ENCODE measurements around the gene BCL2L2. TPM values are rescaled to one million over a fixed set of nuclear protein-coding genes. Genes with fewer than 3 reads are reported as not detected.
A peak's percentile ranks its signal among the peaks of the same experiment; 100 is the strongest.

BCL2L2 gene
- total and polyA plus RNA-seq, 2 donors from 2014 or later, result 35.6 to 43.6 TPM

DNA sequence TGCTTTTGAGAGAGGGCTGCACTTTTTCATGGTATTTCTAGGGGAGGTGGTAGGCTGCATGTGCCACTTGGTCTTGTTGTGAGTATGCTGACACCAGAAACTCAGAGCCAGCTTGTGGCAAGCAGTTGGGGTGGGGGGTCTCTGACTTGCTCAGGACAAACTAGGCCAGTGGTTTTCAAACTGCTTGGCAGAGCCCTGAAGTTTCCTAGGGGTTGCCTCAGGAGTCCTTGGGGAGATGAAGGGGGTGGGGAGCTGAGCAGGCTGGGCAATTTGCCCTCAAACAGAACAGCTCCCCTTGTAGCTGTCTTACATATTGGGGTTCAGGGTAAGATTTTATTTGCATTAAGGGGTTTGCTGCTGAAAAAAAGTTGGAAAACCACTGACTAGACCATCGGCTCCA, 3.9 kb downstream of the BCL2L2 start:
- Histone ChIP-seq H3K9me3 (ENCODE audit: control insufficient read depth in 2 of 3, insufficient read depth in 1 of 3, low read length in 3 of 3) (no peaks in the 10 kb centered on the region), H3K36me3 (ENCODE audit: control insufficient read depth in 2 of 3, insufficient read depth in 3 of 3, low read length in 3 of 3) (peaks cover 2 to 32% (median 16%) of the 10 kb centered on the region in 3 donors), H3K27ac (ENCODE audit: low read depth in 2 of 2, low read length in 2 of 2) (no peak overlapping the region), H3K4me1 (ENCODE audit: control insufficient read depth in 2 of 3, insufficient read depth in 2 of 3, low read depth in 1 of 3, low read length in 3 of 3) (peaks cover 0 to 26% (median 20%) of the 10 kb centered on the region in 3 donors), H3K4me3 (ENCODE audit: low read length in 3 of 3) (no peak overlapping the region), H3K9ac (ENCODE audit: low read length in 3 of 3) (no peak overlapping the region), H3K27me3 (ENCODE audit: control insufficient read depth, insufficient read depth, low read length) (no peaks in the 10 kb centered on the region)
- DNase-seq (no peak), FAIRE-seq (no peak)
- intact Hi-C loops (cut with DNase I), result no loop called here
- TF ChIP-seq, protein P1, sequence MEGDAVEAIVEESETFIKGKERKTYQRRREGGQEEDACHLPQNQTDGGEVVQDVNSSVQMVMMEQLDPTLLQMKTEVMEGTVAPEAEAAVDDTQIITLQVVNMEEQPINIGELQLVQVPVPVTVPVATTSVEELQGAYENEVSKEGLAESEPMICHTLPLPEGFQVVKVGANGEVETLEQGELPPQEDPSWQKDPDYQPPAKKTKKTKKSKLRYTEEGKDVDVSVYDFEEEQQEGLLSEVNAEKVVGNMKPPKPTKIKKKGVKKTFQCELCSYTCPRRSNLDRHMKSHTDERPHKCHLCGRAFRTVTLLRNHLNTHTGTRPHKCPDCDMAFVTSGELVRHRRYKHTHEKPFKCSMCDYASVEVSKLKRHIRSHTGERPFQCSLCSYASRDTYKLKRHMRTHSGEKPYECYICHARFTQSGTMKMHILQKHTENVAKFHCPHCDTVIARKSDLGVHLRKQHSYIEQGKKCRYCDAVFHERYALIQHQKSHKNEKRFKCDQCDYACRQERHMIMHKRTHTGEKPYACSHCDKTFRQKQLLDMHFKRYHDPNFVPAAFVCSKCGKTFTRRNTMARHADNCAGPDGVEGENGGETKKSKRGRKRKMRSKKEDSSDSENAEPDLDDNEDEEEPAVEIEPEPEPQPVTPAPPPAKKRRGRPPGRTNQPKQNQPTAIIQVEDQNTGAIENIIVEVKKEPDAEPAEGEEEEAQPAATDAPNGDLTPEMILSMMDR (IDR thresholded peaks at IDR 0.05; ENCODE audit: borderline replicate concordance, extremely low read depth, insufficient read depth), result no peak

DNA sequence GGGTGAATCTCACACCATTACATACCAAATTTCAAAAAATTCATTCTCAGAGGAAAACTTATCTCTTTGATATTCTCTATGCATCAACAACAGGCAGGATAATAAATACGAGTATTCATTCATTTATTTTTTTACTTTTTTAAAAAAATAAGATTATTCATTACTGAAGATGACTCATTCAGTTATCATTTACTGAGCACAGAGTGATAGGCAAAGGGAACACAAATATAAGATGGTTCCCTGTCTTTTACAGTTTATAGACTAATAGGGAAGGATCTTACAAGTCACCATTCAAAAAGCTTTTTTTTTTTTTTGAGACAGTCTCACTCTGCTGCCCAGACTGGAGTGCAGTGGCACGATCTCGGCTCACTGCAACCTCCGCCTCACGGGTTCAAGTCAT, 9.7 kb downstream of the BCL2L2 start:
- DNase-seq (no peak), FAIRE-seq (no peak)
- Histone ChIP-seq H3K27ac (ENCODE audit: low read depth in 2 of 2, low read length in 2 of 2) (no peak overlapping the region), H3K4me1 (ENCODE audit: control insufficient read depth in 2 of 3, insufficient read depth in 2 of 3, low read depth in 1 of 3, low read length in 3 of 3) (peaks cover 0 to 5% (median 0%) of the 10 kb centered on the region in 3 donors), H3K27me3 (ENCODE audit: control insufficient read depth, insufficient read depth, low read length) (no peaks in the 10 kb centered on the region), H3K4me3 (ENCODE audit: low read length in 3 of 3) (no peak overlapping the region), H3K36me3 (ENCODE audit: control insufficient read depth in 2 of 3, insufficient read depth in 3 of 3, low read length in 3 of 3) (peaks cover 0 to 3% (median 0%) of the 10 kb centered on the region in 3 donors), H3K9ac (ENCODE audit: low read length in 3 of 3) (no peak overlapping the region), H3K9me3 (ENCODE audit: control insufficient read depth in 2 of 3, insufficient read depth in 1 of 3, low read length in 3 of 3) (no peaks in the 10 kb centered on the region)
- TF ChIP-seq, protein P1 (IDR thresholded peaks at IDR 0.05; ENCODE audit: borderline replicate concordance, extremely low read depth, insufficient read depth), result no peak
- intact Hi-C loops (cut with DNase I), result no loop called here

DNA sequence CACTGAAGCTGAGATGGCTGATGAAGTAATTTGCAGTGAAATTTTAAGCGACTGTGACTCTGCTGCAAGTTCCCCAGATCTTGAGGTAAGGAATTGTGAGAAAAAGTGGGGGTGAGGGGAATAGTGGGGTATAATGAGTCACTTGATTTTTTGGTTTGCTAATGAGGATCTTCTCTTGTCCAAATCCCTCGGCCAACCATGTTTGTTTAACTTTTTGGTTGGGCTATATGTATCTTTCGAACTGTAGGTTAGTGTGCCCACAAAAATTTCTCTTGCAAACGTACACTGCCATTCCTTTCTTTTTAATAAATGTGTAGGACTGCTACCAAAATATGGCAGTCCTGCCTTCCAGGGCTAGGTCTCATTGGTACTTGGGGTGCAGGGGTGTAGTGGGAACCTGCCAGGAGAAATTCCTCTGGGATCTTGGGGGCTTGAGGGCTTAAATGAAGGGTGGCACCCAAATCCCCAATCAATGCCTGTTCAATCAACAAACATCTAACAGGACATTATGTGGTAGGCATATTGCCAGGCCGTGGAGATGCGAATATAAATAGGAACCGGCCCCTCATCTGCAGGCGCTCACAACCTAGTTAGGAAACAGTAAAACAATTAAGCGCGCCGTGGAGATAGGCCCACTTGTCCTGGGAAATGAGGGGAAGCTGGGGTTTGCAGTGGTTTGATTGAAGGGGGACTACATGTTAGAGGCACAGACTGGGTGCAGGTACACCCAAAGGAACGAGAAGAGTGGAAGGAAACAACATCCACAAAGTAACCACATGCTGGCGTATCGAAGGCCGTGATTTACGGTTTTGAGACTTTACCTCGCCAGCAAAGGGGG, 13.3 kb downstream of the BCL2L2 start:
- intact Hi-C loops (cut with DNase I), result no loop called here
- Histone ChIP-seq H3K9ac (ENCODE audit: low read length in 3 of 3) (peak overlapping the region in 2 of 3 donors; percentile 75 to 80), H3K4me3 (ENCODE audit: low read length in 3 of 3) (peak overlapping the region; percentile 73 to 84 (median 77)), H3K4me1 (ENCODE audit: control insufficient read depth in 2 of 3, insufficient read depth in 2 of 3, low read depth in 1 of 3, low read length in 3 of 3) (peaks cover 3 to 19% (median 16%) of the 10 kb centered on the region in 3 donors), H3K36me3 (ENCODE audit: control insufficient read depth in 2 of 3, insufficient read depth in 3 of 3, low read length in 3 of 3) (peaks cover 9 to 24% (median 10%) of the 10 kb centered on the region in 3 donors), H3K9me3 (ENCODE audit: control insufficient read depth in 2 of 3, insufficient read depth in 1 of 3, low read length in 3 of 3) (no peaks in the 10 kb centered on the region), H3K27me3 (ENCODE audit: control insufficient read depth, insufficient read depth, low read length) (no peaks in the 10 kb centered on the region), H3K27ac (ENCODE audit: low read depth in 2 of 2, low read length in 2 of 2) (peak overlapping the region; percentile 92 to 98)
- TF ChIP-seq, protein P1 (IDR thresholded peaks at IDR 0.05; ENCODE audit: borderline replicate concordance, extremely low read depth, insufficient read depth), result no peak
- FAIRE-seq (no peak), DNase-seq (no peak)
